Measurements from ENCODE around the gene KIF16B. TPM values are rescaled to one million over a fixed set of nuclear protein-coding genes. Genes with fewer than 3 reads are reported as not detected.
A peak's percentile ranks its signal among the peaks of the same experiment; 100 is the strongest.

KIF16B gene
- total and polyA plus RNA-seq, 5 donors = 11.4 to 20.4 (median 17.3) TPM

DNA sequence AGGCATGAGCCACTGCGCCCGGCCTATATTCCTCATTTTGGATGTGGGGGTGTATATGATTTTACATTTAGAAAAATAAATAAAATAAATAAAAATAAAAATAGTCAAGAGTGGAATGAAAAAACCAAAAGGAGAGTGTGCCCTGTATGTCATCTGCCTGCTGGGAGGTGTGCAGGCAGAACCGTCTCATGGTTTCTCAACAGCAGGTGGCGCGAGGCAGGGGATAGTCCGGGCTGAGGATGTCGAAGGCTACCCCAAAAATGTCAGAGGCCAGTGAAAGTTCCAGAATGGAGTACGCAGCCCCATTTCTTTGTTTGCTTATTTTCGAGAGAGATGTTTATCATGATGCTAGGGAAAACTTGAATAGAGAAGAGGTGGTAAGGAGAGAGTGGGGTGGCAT is 16.4 kb upstream of the KIF16B start:
- intact Hi-C loops (cut with DNase I) = no loop called here
- WGBS = 85% methylated on average over 9 of the region's 9 CpGs

DNA sequence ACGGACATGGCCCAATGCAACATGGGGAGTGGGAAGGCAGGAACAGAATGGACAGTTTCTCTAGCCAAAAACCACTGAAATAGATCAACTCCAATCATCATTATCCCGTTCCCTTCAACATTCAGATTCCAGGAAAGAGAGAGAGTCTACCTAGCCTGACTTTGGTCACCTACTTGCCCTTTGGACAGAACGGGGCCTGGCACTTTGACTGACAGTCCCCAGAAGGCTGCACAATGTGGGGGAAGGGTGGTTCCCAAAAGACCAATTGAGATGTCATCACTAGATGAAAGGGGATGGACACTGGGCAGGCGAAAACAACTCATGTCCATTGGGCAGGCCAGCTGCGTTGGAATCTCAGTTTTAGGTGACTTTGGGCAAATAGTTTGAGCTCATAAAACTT is 15.0 kb upstream of the KIF16B start:
- H3K4me3 ChIP-seq (ENCODE audit: low read length) = no peak overlapping the region
- no peaks in the 10 kb centered on the region for H3K4me1 ChIP-seq (ENCODE audit: control insufficient read depth, insufficient read depth, low read length)
- WGBS = 81% methylated on average over 5 of the region's 5 CpGs
- DNase-seq (no peak), ATAC-seq (no peak)
- H3K9me3 ChIP-seq (ENCODE audit: control insufficient read depth, low read length) = no peaks in the 10 kb centered on the region
- intact Hi-C loops (cut with DNase I) = no loop called here
- H3K27ac ChIP-seq (ENCODE audit: low read length) = no peak overlapping the region
- no peaks in the 10 kb centered on the region for H3K27me3 ChIP-seq (ENCODE audit: control insufficient read depth, insufficient read depth)

More for the DNA sequence above, 16.4 kb upstream of the KIF16B start:
- Histone ChIP-seq H3K27ac (ENCODE audit: low read length) (no peak overlapping the region), H3K9me3 (ENCODE audit: control insufficient read depth, low read length) (no peaks in the 10 kb centered on the region), H3K4me3 (ENCODE audit: low read length) (no peak overlapping the region), H3K4me1 (ENCODE audit: control insufficient read depth, insufficient read depth, low read length) (no peaks in the 10 kb centered on the region), H3K27me3 (ENCODE audit: control insufficient read depth, insufficient read depth) (no peaks in the 10 kb centered on the region)
- DNase-seq (no peak), ATAC-seq (no peak)

DNA sequence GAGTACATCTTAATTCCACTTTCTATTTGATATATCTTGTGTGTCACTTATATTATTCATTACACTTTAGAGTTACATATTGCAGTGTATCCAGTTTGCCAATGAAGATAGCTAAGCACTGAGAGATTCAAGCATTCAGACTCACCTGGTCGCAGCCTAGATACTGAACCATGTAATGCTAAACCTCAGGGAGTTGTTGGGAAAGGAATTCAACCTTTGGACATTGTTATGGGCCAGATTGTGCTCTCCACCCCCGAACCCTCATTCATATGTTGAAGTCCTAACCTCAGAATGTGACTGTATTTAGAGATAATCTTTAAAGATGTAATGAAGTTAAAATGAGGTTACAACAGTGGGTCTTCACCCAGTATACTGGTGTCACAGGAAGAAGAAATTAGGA is 13.8 kb upstream of the KIF16B start:
- Histone ChIP-seq H3K4me1 (ENCODE audit: control insufficient read depth, insufficient read depth, low read length) (no peaks in the 10 kb centered on the region), H3K9me3 (ENCODE audit: control insufficient read depth, low read length) (no peaks in the 10 kb centered on the region), H3K27ac (ENCODE audit: low read length) (no peak overlapping the region), H3K4me3 (ENCODE audit: low read length) (no peak overlapping the region), H3K27me3 (ENCODE audit: control insufficient read depth, insufficient read depth) (no peaks in the 10 kb centered on the region)
- intact Hi-C loops (cut with DNase I) = no loop called here
- ATAC-seq (no peak), DNase-seq (no peak)
- WGBS = 78% methylated on average over 2 of the region's 2 CpGs

DNA sequence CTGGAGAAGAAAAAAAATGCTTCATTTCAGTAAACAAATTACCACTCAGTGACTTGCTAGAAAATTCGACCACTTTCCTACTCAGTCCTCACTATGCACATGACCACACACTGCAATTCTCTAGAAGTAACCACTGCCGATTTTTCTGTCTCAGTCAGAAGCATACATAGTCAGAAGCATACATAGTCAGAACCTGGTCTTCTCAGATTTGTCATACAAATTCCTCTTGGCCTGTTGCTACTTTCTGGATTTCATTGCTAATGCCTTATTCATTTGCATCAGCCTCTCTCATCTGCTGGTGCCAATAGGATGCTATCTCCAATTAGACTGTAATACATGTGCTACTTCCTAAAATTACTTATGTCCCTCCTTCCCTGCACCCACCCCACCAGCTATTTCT is 10.2 kb upstream of the KIF16B start:
- WGBS = 81% methylated on average over 2 of the region's 2 CpGs
- H3K4me3 ChIP-seq (ENCODE audit: low read length) = no peak overlapping the region
- intact Hi-C loops (cut with DNase I) = no loop called here
- peaks cover 3% of the 10 kb centered on the region for H3K4me1 ChIP-seq (ENCODE audit: control insufficient read depth, insufficient read depth, low read length)
- H3K27ac ChIP-seq (ENCODE audit: low read length) = no peak overlapping the region
- H3K9me3 ChIP-seq (ENCODE audit: control insufficient read depth, low read length) = no peaks in the 10 kb centered on the region
- DNase-seq = no peak
- H3K27me3 ChIP-seq (ENCODE audit: control insufficient read depth, insufficient read depth) = no peaks in the 10 kb centered on the region
- no peak for ATAC-seq

DNA sequence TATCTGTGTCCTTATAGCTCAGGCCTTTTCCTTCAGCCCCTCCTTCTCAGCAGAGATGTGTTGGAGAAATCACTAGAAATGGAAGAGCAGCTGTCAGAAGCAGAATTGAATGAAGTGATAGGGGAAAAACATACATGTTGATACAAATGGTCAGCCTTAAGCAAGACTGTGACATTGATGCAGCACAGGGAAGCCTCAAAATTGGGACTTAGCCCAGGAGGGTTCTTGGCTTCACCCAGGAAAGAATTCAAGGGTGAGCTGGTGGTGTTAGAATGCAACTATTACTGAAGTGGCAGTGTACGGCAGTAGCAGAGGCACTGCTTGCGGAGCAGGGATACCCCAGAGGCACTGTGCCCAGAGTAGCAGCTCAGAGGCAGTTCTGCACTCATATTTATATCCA is 8.0 kb upstream of the KIF16B start:
- Histone ChIP-seq H3K27me3 (ENCODE audit: control insufficient read depth, insufficient read depth) (no peaks in the 10 kb centered on the region), H3K27ac (ENCODE audit: low read length) (no peak overlapping the region), H3K9me3 (ENCODE audit: control insufficient read depth, low read length) (no peaks in the 10 kb centered on the region), H3K4me3 (ENCODE audit: low read length) (no peak overlapping the region), H3K4me1 (ENCODE audit: control insufficient read depth, insufficient read depth, low read length) (peaks cover 3% of the 10 kb centered on the region)
- WGBS = 71% methylated on average over 2 of the region's 2 CpGs
- DNase-seq (no peak), ATAC-seq (peak in 1 of 2 donors; percentile 7)
- intact Hi-C loops (cut with DNase I) = no loop called here

DNA sequence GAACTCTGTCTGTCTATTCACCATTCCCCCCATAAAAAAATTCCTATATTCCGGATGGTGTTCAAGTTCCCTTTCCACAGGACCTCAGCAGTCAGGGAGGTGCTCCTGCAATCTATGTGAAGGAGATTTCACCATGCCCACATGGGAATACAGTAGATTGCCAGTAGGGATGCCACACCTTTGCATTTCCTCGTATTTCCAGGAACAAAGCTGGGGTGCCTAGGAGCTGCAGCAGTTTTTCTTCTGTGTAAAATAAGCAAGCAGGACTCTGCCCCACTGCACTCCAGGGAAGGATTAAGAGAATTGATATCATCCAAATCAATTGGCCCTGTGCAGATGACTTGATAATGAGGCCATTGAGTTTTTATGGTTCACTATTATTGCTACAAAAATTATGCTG is 7.4 kb upstream of the KIF16B start:
- DNase-seq = no peak
- ATAC-seq = peak in 1 of 2 donors; percentile 34
- H3K9me3 ChIP-seq (ENCODE audit: control insufficient read depth, low read length) = no peaks in the 10 kb centered on the region
- H3K4me3 ChIP-seq (ENCODE audit: low read length) = no peak overlapping the region
- peak overlapping the region; percentile 27 for H3K27ac ChIP-seq (ENCODE audit: low read length)
- intact Hi-C loops (cut with DNase I) = no loop called here
- H3K4me1 ChIP-seq (ENCODE audit: control insufficient read depth, insufficient read depth, low read length) = peaks cover 3% of the 10 kb centered on the region
- H3K27me3 ChIP-seq (ENCODE audit: control insufficient read depth, insufficient read depth) = no peaks in the 10 kb centered on the region
- WGBS = 41% methylated on average over 2 of the region's 2 CpGs

DNA sequence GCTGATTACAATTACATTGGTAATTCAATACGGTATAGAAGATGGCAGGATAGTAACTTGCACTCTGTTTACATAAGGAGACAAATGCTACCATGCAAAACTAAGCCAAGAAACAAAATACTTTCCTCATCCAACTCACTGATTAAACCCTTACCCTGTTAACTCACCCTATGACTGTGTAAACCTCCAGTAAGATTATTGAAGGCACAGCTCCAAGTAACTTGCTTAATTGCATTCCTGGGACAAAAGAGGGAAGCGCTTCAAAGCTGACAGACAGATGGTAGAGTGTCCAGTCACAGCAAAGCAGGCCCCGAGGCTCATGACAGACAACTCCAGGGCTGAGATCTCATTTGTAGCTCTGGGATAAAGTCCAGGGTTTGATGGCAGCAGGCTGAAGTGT is 6.9 kb upstream of the KIF16B start:
- intact Hi-C loops (cut with DNase I) = no loop called here
- Histone ChIP-seq H3K27me3 (ENCODE audit: control insufficient read depth, insufficient read depth) (no peaks in the 10 kb centered on the region), H3K4me3 (ENCODE audit: low read length) (no peak overlapping the region), H3K4me1 (ENCODE audit: control insufficient read depth, insufficient read depth, low read length) (peaks cover 5% of the 10 kb centered on the region), H3K9me3 (ENCODE audit: control insufficient read depth, low read length) (no peaks in the 10 kb centered on the region), H3K27ac (ENCODE audit: low read length) (no peak overlapping the region)
- peak; percentile 90 to 95 for ATAC-seq
- 18% methylated on average over 3 of the region's 3 CpGs for WGBS
- DNase-seq = no peak

DNA sequence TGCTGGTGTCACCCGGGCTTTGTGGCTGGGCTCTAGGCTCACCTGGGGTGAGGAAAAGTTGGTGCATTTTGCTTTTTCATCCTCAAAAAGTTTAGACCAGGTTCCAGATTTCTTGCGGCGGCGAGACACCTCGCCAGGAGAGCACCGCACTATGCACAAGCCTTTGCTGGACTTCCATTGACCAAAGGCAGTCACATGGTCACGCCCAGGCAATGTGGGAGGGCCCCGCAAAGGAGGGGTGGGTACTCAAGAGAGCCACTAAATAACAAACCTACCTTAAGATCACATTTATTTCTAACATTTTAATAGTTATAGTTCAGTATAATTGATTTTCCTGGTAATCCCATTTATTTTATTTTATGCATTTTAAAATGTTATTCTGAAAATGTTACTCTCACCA is 3.0 kb upstream of the KIF16B start:
- 98% methylated on average over 8 of the region's 8 CpGs for WGBS
- no peaks in the 10 kb centered on the region for H3K27me3 ChIP-seq (ENCODE audit: control insufficient read depth, insufficient read depth)
- intact Hi-C loops (cut with DNase I) = no loop called here
- H3K4me1 ChIP-seq (ENCODE audit: control insufficient read depth, insufficient read depth, low read length) = peaks cover 9% of the 10 kb centered on the region
- no peak for DNase-seq
- no peak for ATAC-seq
- no peaks in the 10 kb centered on the region for H3K9me3 ChIP-seq (ENCODE audit: control insufficient read depth, low read length)
- no peak overlapping the region for H3K27ac ChIP-seq (ENCODE audit: low read length)
- no peak overlapping the region for H3K4me3 ChIP-seq (ENCODE audit: low read length)

DNA sequence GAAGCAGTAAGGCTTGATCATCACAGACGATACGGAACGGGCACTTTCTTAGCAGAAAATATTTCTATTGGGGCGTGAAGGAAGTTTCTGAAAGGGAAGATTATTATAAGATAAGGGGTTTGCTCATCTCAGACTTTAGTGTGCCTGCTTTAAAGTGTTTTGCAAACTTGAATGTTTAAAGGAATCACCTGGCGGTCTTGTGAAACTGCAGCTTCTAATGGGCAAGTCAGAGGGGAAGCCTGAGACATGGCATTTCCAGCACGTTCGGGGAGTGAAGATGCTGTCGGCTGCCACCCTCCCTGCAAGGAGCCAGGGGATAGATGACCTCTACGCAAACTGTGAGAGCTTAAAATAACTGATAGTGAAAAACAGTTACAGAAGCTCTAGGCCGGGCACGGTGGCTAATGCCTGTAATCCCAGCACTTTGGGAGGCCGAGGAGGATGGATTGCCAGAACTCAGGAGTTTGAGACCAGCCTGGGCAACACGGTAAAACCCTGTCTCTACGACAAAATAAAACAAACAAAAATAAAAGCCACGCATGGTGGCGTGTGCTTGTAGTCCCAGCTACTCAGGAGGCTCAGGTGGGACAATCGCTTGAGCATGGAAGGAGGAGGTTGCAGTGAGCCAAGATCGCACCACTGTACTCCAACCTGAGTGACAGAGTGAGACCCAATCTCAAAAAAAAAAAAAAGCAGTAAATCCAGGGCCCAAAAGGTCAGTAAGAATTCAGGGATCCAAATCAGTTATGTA is 2.3 kb upstream of the KIF16B start:
- no peaks in the 10 kb centered on the region for H3K9me3 ChIP-seq (ENCODE audit: control insufficient read depth, low read length)
- peaks cover 6% of the 10 kb centered on the region for H3K4me1 ChIP-seq (ENCODE audit: control insufficient read depth, insufficient read depth, low read length)
- intact Hi-C loops (cut with DNase I) = no loop called here
- no peak for ATAC-seq
- no peaks in the 10 kb centered on the region for H3K27me3 ChIP-seq (ENCODE audit: control insufficient read depth, insufficient read depth)
- H3K4me3 ChIP-seq (ENCODE audit: low read length) = peak overlapping the region; percentile 44
- DNase-seq = no peak
- 42% methylated on average over 18 of the region's 18 CpGs for WGBS
- peak overlapping the region; percentile 61 for H3K27ac ChIP-seq (ENCODE audit: low read length)

DNA sequence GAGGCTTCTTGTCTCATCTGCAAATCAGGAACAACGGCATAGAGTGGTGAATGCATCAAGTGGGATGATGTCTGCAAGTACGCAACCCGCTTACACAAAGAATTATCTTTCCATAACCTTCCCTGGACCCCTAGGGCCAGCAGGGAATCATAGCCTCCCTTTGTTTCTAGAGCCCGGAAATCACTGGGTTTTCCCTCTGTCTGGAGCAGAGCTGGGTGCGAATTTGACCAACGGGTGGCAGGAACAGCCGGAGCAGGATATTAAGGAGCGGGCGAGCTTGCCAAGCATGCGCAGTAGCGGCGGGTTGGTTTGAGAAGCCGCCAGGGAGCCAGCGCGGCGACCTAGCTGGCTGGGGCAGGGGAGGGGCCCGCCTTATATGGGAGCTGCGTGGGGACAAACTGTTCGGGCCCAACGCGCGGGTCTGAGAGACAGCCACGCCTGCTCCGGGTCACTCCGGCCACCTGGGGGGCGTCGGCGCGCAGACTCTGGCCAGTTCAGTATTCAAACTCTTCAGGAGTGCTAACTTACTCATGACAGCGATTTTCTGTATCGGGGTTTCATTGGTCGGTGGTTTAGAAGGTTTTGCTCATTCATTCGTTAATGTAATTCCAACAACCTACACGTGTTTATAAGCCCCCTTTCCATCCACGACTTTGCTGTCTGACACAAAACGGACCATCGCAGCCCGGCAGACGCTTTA is 1.6 kb upstream of the KIF16B start:
- Histone ChIP-seq H3K27me3 (ENCODE audit: control insufficient read depth, insufficient read depth) (no peaks in the 10 kb centered on the region), H3K4me3 (ENCODE audit: low read length) (peak overlapping the region; percentile 44), H3K9me3 (ENCODE audit: control insufficient read depth, low read length) (no peaks in the 10 kb centered on the region), H3K4me1 (ENCODE audit: control insufficient read depth, insufficient read depth, low read length) (peaks cover 6% of the 10 kb centered on the region), H3K27ac (ENCODE audit: low read length) (peak overlapping the region; percentile 61)
- 6% methylated on average over 39 of the region's 39 CpGs for WGBS
- intact Hi-C loops (cut with DNase I) = no loop called here
- DNase-seq (peak; percentile 94 to 97 (median 96)), ATAC-seq (peak; percentile 92 to 94)

DNA sequence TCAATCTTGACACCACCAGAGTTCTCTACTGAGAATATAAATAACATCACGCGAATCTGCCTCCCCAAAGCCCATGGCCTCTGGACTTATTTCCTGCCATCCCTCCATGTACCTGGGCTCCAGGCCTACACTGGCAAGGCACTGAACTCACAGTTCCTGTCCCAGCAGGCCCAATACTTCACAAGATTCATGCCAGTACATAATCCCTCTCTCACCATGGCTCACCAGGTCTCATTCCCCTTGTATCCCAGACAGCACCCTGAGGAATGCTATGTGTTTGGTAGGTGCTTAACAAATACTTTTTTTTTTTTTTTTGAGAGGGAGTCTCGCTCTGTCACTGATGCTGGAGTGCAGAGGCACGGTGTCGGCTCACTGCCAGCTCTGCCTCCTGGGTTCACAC is 1.9 kb downstream of the KIF16B start:
- intact Hi-C loops (cut with DNase I) = no loop called here
- ATAC-seq = no peak
- no peak for DNase-seq
- Histone ChIP-seq H3K4me3 (ENCODE audit: low read length) (no peak overlapping the region), H3K27ac (ENCODE audit: low read length) (no peak overlapping the region), H3K4me1 (ENCODE audit: control insufficient read depth, insufficient read depth, low read length) (peaks cover 6% of the 10 kb centered on the region), H3K9me3 (ENCODE audit: control insufficient read depth, low read length) (no peaks in the 10 kb centered on the region), H3K27me3 (ENCODE audit: control insufficient read depth, insufficient read depth) (no peaks in the 10 kb centered on the region)
- WGBS = 95% methylated on average over 5 of the region's 5 CpGs

Measured in right cardiac atrium (tissue), 5 donors.